Epithelial cell of prostate (primary cell): ENCODE data around the gene MMRN1.

ENCODE experiments used
- DNase-seq: peaks from one replicate; pipeline ENCODE4 v3.0.0-alpha.2; 2011; ENCODE audit warnings: low read depth, low spot score
- H3K27ac ChIP-seq: fragments of 450-650 bp; 2 replicates; pipeline ENCODE4 v1.5.1; 2017; ENCODE audit warnings: mild to moderate bottlenecking

Gene MMRN1

GRCh38 chr4:89906316-89906715 is 11.7 kb downstream of the MMRN1 start:
- no peak for DNase-seq

DNA sequence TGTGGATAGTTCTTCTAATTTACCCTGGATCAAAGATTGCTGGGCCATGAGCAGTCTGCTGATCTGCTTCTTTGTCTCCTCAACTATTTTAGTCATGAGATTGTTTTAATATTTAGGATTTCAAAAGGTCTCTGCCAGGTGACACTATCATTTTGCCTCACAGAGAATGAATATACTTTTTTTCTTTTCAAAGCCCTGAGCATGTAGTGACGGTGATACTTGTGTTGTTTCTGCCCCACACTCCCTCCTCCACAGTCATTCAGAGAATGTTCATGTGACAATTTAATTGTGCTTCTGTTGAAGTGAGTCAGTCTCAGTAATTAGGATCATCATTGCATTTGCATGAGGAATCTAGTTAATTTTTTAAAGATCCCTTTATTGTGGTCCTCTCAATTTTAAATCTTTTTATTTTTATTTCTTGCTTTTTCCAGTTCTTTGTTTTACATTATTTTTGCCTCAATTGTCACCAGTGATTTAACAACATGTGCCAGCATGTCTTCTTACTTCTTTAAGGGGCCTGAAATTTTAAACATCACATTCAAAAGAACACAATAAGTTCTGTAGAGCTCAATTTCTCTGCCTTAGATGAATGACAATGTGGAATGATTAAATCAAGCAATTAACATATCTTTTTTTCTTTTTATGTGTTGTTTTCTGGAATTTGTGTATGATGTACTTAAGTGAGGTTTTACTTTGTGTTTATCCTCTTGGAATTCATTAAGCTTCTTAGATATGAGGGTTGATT is 12.3 kb downstream of the MMRN1 start:
- no peak for DNase-seq
- H3K27ac ChIP-seq: no peak overlapping the region

More at GRCh38 chr4:89906316-89906715, 11.7 kb downstream of the MMRN1 start:
- H3K27ac ChIP-seq: no peak overlapping the region

DNA sequence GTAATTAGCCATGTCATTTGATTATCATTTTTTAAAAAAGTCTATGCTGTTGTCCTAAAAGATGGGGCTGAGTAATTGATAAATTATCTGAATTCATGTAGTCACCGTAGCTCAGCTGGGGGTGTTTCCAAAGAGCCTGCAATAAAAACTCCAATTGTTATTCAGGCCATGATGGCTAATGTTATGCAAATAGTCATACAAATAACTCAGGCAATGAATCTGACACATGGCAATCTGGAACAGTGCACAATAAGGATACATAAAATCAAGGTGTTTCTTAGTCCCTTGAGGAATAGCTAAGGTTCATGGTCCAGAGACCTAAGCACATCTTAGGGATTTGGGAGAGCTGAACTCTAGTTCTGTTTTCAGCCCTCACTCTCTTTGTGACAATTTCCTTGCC is 15.2 kb downstream of the MMRN1 start:
- no peak for DNase-seq

GRCh38 chr4:89913623-89914022 is 19.0 kb downstream of the MMRN1 start:
- DNase-seq: no peak

More for the DNA sequence above, 15.2 kb downstream of the MMRN1 start:
- H3K27ac ChIP-seq: no peak overlapping the region

DNA sequence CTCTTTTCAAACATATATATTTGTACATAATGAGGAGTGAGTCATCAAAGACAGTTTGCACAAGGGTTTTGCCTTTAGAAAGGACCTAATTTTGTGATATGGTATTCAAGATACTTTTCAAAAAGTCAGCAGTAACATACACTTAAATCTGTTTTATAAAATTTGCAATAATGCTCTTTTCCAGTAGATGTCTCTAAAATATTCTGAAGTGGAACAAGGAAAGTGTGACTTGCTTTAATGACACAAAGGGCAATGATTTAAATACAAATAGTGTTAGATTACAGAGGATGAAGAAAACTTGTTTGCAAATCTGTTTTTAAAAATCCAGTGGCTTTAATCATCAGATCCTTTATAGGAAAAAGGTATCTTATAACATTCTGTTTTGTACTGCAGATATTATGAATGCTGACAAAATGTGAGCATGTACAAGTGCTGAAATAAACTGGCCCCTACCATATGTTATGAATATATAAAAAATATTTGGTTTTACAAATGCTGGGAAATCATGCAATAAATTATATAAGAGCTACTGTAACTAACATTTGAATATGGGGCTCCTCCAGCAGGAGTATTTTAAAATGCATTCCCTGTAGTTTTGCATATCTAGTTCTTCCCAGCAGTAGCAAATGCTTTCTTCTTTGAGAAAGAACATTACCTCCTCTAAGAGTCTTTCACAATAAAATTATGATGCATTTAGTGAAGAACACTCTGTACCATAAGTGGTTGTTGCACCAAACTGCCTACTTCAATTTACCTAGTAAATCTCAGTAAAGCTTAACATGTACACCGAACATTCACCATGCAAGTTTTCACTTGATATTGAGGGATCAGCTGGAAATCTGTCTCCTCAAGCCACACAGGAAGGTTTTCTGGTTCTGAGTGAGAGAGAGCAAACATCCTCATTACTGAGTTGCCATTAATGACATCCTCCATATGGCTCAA is 20.2 kb downstream of the MMRN1 start:
- no peak overlapping the region for H3K27ac ChIP-seq
- DNase-seq: no peak

More at GRCh38 chr4:89913623-89914022, 19.0 kb downstream of the MMRN1 start:
- H3K27ac ChIP-seq: no peak overlapping the region

DNA sequence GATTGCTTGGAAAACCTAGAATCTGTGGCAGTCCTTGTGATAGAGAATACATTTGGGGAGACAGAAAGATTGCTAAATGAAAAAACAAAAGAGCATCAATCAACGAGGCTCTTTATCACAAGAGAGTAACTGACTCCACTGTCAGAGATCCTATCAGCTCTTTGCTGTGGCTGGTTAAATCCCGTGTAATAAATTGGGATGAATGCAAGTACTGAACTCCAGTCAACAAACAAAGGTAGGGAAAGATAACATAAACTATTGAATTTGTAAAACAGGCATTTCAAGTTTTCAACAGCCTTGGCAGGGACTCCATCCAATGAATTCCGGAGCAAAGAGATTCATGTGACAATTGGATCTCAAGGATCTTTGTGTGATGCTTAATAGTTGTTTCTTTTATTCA is 21.3 kb downstream of the MMRN1 start:
- DNase-seq: no peak

DNA sequence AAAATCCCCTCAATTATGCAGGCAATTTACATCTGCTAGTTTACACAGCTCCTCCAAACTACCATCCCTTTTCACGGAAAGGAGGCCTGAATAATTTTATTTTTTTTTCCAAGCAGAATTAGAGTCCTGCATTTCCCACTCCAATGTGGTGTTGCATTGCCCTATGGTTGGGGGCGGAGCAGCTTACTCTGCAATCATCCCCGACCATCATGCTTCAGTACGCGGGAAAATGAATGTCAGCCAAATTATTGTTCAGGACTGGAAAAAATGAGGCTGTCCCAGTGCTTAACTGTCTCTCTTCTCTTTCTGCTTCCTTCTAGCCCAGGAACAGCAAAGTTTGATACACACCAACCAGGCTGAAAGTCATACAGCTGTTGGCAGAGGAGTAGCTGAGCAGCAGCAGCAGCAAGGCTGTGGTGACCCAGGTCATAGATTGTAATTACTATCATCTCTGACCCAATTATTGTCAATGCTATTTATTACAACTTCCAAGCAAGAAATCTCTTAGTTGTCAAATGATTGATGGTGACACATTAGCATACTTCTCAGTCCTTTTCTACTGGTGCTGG is 28.3 kb downstream of the MMRN1 start:
- no peak overlapping the region for H3K27ac ChIP-seq
- DNase-seq: no peak

More for the DNA sequence above, 21.3 kb downstream of the MMRN1 start:
- H3K27ac ChIP-seq: no peak overlapping the region

GRCh38 chr4:89928838-89929237 is 34.2 kb downstream of the MMRN1 start:
- no peak for DNase-seq
- no peak overlapping the region for H3K27ac ChIP-seq

GRCh38 chr4:89929425-89930159 is 34.9 kb downstream of the MMRN1 start:
- no peak for DNase-seq
- no peak overlapping the region for H3K27ac ChIP-seq

DNA sequence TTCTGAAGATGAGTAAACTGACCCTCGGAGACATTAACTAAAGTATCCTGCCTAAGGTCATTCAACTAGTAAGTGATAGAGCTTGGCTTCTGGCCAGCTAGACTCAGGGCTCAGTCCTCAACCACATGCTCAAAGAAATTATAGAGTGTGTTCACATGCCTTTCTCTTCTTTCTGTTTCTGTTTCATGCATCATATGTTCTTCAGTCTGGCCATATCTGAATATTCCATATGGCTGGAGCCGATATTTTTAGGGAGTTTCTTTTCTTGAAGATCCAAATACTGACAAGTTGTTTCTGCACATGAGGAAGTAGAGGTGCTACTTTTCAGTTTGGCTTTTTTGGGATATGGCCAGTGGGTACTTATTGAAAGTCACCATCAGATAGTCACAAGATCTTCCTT is 44.9 kb downstream of the MMRN1 start:
- DNase-seq: no peak
- no peak overlapping the region for H3K27ac ChIP-seq

GRCh38 chr4:89939994-89940393 is 45.3 kb downstream of the MMRN1 start:
- no peak for DNase-seq
- no peak overlapping the region for H3K27ac ChIP-seq

DNA sequence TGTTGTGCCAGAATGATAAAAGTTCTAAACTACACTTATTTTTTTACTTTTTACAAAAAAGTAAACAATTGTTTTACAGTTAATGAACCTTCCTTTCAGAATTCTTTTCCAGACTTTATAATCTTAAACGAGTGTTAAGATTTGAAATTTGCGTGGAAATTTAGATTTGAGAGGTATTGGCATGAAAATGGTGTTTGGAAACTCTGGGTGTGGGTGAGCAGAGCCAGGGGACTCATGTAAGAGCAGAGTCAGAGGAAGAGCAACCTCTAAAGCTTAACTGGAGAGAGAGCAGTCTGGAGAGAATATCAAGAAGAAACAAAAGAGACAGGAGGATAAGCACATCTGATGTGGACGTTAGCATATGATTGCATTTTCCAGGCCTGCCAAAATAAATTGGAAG is 48.2 kb downstream of the MMRN1 start:
- no peak for DNase-seq
- H3K27ac ChIP-seq: no peak overlapping the region

DNA sequence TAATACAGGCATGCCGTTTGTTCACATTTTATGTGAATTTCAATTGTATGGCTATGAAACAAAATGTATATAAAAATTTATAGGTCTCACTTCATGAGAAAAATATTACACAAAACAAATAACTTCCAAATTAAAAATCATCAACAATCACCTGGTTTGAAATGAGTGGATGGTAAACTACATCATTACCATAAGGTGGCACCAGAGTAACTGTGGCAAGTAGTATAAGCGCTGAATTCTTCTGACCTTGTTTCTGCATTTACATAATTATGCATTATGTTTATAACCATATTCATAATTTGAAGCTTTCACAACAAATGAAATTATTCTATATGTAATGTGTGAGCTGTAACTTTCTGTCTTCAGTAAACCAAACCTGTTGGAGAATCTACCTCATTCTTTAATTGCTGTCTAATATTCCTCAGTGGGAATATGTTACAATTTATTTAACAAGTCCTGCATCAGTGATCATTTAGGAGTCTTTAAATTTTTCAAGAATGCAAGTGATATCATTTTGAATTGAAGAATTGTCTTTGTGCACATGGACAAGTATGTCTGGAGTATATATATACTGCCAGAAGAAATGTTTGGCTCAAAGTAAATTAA is 55.2 kb downstream of the MMRN1 start:
- no peak for DNase-seq

GRCh38 chr4:89952458-89952857 is 57.8 kb downstream of the MMRN1 start:
- DNase-seq: no peak
- H3K27ac ChIP-seq: no peak overlapping the region

More for the DNA sequence above, 55.2 kb downstream of the MMRN1 start:
- H3K27ac ChIP-seq: no peak overlapping the region

DNA sequence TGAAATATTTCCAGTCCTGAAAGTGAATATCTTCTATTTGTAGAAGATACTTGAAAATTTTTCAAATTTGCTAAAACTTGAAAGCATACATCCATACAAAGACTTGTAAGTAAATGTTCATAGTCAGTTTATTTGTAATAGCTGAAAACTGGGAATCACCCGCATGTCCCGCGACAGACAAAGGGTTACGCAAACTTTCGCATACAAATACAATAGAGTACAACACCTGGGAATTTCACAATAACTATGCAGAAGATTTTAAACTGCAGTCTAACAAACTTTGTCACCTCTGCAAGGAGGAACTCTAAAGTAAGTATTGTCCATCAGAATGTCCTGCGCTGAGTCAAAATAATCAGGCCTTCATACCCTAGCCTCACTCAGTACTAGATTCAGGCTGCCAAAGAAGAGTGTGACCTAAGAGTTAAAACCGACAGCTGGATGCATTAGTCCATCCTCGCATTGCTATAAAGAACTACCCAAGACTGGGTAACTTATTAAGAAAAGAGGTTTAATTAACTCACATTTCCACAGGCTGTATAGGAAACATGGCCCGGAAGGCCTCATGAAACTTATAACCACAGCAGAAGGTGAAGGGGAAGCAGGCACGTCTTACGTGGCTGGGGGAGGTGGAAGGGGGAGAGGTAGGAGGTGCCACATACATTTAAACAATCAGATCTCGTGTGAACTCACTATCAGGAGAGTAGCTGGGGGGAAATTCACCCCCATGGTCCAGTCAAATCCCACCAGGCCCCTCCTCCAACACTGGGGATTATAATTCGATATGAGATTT is 60.4 kb downstream of the MMRN1 start:
- DNase-seq: no peak
- H3K27ac ChIP-seq: no peak overlapping the region

GRCh38 chr4:89957046-89957926 is 62.6 kb downstream of the MMRN1 start:
- H3K27ac ChIP-seq: no peak overlapping the region
- DNase-seq: no peak

GRCh38 chr4:89981789-89982334 is 87.2 kb downstream of the MMRN1 start:
- no peak overlapping the region for H3K27ac ChIP-seq

DNA sequence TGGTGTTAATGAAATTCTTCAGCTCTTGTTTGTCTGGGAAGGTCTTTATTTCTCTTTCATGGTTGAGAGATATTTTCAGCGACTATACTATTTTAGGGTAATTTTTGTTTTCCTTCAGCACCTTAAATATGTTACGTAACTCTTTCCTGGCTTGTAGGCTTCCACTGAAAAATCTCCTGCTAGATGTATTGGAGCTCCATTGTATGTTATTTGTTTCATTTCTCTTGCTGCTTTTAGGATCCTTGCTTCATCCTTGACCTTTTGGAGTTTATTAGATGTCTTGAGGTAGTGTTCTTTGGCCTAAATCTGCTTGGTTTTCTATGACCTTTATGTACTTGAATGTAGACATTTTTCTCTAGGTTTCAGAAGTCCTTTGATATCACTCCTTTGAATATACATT is 93.6 kb downstream of the MMRN1 start:
- no peak overlapping the region for H3K27ac ChIP-seq
- no peak for DNase-seq

More at GRCh38 chr4:89981789-89982334, 87.2 kb downstream of the MMRN1 start:
- DNase-seq: no peak
